GM19240 (cell line): Measurements from ENCODE around the gene GJC2.
"Not testable (repeated sequence)": the region's sequence is repeated elsewhere in the genome, so short reads cannot be mapped to it uniquely, and the experiment has no call there.

Source experiments
- DNase-seq: peaks from one replicate; pipeline ENCODE4 v3.0.0; 2011; ENCODE audit warnings: low spot score; ENCODE audit not compliant: insufficient read length

GJC2 gene

DNA sequence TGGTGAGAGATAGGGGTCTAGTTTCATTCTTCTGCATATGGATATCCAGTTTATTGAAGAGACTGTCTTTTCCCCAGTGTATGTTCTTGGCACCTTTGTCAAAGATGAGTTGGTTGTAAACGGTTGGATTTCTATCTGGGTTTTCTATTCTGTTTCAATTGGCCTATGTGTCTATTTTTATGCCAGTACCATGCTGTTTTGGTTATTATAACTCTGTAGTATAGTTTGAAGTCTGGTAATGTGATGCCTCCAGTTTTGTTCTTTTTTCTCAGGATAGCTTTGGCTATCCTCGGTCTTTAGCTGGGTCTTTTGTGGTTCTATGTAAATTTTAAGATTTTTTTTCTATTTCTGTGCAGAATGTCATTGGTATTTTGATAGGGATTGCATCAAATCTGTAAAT, 38.5 kb downstream of the GJC2 start:
- not testable (repeated sequence) for DNase-seq

DNA sequence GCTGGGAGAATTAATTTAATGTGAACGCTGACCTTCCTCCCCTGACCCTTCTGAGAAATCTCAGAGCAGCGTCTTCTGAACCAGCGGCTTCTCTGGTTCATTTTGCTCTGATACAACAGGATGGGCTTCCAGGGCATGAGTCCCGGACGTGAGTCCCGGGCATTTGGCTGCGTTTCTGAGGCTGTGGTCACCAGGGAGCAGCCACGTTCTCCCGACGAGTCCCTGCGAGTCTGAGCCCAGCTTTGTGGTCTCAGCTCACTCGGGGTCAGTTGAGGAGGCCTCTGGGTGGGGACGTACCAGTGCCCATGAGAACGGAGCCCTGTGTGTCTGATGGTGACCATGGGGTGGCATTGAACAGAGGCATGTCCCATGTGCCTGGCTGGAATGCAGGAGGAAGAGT, 40.5 kb downstream of the GJC2 start:
- DNase-seq, result no peak

DNA sequence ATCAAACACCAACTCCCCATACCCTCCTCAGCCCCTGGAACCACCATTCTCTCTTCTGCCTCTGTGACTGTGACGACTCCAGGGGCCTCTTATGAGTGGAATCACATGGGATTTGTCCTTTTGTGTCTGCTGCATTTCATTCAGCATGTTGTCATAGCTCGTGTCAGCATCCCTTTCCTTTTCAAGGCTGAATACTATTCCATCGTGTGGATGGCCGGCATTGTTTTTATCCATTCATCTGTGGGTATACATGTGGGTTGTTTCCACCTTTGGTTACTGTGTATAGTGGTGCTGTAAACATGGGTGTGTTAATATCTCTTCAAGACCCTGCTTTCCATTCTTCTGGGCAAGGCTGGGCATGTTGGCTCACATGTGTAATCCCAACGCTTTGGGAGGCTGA, 41.0 kb downstream of the GJC2 start:
- no peak for DNase-seq

DNA sequence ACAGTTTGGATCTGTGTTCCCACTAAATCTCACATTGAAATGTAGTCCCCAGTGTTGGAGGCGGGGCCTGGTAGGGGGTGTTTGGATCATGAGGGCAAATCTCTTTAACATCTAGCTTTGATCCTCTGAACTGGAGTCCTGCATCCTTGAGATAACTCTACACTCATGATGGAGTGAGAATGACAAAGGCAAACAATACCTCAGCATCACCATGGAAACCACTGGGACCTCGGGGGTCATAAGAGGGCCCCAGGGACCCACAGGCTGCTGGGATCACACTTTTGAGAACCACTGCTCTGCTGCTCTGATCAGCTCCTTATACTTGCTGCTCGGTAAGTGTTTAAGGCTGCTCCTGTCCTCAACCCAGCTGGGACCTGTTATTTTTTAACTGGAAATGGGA, 44.7 kb downstream of the GJC2 start:
- no peak for DNase-seq

DNA sequence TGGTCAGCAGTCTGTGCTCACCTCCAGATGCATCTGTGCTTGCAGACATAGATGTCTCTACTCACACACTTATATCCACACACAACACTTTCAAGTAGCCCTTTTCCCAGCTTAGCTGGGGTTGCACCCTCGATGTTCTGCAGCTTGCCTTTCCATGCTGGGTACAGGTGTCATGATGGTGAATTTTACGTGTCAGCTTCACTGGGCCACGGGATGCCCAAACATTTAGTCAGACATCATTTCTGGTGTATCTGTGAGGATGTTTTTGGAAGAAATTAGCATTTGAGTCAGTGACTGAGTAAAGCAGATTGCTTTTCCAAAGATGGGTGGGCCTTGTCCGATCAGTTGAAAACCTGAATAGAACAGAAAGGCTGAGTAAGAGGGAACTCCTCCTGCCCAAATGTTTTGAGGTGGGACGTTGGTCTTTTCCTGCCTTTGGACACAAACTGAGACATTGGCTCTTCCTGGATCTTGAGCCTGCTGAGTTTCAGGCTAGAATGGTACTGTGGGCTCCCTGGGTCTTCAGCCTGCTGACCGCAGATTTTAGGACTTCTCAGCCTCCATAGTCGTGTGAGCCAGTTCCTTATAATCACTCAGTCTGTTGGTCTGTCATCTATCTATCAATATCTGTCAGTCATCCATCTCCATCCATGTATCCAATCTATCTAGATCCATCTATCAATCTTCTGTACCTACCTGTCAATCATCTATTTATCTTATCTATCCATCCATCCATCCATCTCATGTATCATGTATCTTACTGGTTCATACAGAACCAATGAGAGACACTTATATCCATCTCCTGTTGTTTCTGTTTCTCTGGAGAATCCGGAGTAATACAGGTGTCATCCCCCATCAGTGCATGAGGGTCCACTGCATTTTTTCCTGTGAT, 45.4 kb downstream of the GJC2 start:
- no peak for DNase-seq

DNA sequence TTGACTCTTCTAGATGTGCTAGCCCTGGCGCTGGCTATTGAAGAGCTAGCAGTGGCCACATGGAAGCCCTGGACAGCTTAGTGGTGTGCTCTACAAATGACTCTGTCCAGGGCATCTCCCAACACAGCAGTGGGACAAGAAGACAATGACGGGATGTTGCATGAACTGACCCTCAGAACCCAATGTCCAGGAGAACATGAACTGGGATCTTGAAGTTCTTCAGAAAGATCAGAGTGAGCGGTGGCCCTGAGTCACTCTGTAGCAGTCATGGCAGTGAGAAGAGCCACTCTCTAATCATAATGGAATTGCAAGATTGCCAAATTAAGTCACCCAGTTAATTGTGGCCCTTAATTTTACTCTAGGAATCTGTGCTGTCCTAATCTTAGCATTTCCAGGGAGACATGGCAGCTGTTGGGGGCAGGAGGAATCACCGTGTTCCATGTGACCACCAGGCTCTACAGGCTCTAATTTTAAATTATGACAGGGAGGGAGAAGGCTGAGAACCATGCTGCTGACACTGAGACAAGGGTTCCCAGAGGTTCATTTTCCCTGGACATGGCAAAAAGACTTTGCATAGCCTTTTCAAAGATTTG, 47.9 kb downstream of the GJC2 start:
- DNase-seq, result no peak

DNA sequence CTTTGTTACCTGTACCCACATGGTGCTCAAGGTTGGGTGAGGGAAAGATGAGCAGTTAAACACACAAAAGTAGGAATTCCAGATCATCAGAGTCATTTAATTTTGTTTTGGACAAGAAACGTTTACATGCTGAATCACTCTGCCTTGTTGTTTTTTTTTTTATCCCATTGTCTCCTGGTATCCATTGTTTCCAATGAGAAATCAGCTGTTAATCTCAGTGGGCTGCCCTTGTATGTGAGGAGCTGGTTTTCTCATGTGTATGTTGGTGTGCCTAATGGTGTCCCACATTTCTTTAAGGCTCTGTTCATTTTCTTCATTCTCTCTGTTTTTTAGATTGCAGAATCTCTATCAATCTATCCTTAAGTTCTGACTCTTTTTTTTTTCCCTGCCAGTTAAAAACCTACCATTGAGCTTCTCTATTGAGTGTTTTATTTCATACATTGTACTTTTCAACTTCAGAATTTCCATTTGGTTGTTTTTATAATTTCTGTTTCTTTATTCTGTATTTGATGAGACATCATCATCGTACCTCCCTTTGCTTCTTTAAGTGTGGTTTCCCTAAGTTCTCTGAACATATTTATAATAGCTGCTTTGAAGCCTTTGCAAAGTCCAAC, 49.4 kb downstream of the GJC2 start:
- DNase-seq, result no peak

DNA sequence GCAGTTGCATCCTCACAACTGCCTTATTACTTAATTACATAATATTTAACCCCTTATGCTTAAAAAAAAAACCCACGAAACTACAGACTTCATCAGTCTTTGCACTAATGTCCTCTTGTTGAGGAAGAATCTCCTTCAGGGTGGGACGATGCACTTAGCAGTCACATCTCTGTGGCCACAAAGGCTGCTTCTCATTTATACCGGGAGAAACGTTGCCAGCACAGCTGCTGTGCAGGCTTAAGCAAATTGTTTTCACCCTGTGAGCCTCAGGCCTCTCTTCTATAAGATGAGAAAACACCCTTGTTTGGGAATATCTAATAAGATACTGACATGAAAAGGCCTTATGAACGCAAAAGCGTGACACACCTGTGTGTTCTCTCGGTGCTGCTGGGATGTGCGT, 55.2 kb downstream of the GJC2 start:
- DNase-seq, result no peak

DNA sequence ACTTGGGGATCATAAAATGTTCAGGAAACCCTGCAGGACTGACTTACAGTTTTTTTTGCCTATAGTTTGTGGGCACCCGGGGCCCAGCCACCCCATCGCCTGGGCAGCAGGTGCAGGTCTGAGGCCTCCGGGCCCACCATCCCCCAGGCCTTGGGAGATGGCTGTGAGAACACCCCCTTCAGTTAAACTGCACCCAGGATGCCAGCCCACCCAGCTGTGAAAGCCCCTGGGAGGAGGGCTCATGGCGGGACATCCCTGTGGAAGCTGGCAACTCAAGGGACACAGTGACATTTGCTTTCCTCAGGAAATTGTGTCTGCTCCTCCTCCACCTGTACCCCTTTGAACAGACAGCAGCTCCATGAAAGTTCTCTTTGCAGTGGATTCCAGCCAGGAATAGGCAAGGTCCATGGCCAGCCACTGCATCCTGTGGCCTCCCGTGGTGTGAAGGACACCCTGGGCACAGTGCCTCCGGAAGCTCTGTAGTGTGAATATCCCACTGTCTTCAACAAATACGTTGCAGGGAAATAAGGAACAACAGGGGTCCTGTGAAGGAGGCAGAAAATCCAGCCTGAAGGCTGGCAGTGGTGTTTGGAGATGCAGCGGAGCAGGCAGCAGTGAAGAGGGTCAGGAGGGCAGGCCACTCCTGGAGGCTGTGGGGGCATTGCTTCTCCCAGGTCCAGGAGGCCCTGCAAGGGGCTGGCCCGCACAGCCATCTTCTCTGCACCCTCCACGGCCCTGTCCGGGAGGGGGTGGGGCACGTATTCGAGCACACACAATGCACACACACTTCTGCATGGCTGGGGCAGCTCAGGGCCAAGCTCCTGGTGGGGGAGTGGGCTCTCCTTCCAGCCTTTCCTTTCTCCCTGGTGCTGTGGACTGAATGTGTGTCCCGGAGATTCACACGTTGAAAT, 56.1 kb downstream of the GJC2 start:
- no peak for DNase-seq

DNA sequence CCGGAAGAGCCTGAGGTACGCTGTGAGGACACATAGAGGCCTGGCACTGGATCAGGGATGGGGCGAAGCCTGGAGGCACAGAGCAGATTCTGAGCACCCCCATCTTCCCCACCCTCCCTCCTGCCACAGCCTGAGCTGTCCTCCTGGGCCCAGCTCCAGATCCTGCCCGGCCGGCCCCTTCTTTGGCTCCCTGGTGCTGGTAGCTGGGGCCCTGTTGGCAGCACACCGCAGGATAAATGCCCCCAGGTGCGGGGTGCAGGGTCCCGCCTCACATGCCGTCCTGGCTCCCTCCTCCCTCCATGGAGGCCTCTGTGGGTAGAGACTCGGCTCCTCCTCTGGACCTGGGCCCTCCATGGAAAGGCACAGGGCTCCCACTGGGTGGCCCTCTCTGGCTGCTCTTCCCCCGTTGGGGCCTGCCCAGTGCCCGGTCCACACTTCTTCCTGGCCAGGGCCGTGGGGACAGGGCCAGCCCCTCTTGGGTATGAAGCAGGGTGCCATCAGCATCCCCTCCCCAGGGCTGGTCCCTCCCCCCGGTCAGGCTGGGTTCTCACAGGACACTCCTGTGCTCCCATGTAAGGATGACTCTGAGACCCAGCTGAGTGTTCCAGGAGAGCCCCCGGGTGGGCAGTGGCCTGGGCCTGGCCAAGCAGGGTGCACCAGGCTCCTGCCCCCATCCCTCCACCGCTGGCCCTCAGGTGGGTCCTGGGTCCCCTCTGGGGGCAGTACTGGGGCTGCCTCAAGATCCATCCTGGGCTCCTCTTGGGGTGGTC, 57.0 kb downstream of the GJC2 start:
- no peak for DNase-seq

DNA sequence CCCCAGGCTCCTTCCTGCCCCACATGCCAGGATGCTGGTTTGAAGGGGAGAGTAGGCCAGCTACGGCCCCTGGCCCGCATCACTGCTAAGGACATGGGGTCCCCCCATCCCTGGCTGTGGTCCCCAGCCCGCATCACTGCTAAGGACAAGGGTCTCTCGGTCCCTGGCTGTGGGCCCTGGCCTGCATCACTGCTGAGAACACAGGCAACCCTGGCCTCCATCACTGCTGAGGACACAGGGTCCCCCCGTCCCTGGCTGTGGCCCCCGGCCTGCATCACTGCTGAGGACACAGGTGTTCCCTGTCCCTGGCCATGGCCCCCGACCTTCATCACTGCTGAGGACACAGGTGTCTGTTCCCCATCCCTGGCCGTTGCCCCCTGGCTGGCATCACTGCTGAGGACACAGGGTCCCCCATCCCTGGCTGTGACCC, 57.7 kb downstream of the GJC2 start:
- DNase-seq, result no peak

DNA sequence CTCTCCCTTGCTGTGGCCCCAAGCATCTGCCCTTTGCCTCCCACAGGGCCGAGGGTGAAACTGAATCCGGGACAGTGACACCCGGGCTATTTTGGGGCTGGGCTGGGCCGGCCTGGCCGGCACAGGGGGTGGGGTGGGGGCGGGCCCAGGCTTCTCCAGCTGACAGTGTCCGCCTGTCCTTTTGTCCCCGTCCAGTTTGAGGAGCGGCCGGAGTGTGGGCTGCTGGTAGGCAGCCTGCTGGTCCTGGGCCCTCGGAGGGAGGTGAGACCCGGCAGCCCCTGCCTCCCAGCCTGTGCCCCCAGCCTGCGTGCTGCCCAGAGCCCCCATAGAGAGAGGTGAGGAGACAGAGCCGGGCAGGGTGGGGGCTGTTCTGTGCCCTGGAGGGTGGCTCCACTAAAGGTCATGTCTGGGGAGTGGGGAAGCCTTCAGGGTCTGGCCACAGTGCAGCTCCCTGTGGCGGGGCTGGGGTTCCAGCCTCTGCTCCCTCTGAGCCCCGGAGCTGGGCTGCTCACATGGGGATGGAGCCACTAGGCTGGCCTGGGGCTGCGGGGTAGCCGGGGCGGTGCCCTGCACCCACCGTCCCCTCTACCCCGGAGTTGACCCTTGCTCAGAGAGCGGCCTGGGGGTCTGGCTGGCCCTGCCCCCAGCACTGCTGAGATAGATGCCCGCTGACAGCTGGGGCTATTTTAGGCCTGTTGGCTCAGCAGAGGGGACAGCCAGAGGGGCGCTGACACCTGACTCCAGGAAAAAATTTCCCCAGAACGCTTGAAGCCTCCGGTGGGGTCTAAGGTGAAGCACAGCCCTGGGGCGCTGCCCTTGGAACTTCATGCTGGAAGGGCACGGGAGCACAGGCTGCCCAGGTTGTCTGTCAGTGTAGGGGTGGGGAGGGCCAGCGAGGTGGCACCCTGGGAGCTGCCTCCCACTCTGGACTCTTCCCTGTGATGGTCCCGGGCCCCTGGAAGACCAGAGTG, 58.4 kb downstream of the GJC2 start, which contains the start of gene OBSCN:
Gene OBSCN (plus strand): TSS at position 194 of the 971 bp plus-strand sequence. CDS start 3,740 bp downstream, outside the sequence.
- no peak for DNase-seq

DNA sequence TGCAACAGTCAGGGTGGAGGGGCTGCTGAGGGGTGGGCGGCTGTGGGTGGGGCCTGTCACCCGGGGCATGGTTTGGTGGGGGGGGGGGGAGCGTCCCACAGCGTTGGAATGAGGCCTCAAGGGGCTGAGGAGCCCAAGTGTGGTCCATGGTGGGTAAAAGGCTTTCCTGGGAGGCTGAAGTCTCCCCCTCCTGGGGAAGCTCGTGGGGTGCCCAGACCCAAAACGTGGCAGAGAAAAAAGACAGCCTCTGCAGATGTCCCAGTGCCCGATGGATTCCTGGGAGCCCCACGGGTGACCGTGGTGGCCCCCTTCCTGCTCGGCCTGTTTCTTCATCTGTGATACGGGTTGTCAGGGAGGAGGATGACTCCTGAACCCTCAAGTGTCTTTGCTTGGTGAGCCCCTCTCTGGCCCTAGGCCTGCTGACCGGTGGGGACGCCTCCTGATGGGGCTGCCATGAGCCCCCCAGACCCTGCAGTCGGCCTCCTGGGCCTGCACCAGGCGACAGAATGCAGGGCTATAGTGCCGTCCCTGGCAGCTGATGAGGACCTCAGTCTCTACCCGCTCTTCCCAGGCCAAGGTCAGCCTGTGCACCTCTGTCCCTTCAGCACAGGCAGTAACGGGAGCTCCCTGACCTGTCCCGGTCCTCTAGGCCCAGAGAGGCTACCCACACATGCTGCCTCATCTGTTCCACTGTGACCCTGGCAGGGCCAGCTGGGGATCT, 59.3 kb downstream of the GJC2 start:
- DNase-seq, result no peak
